C4-2B (cell line): ENCODE measurements around the gene KLRC3.

ENCODE experiments used
- CTCF ChIP-seq: fragments of 450-650 bp; conservative IDR thresholded peaks from 2 replicates; pipeline ENCODE4 v1.5.1; 2017; ENCODE audit warnings: mild to moderate bottlenecking
- ZFX ChIP-seq: fragments of 450-650 bp; IDR thresholded peaks from 2 replicates; pipeline ENCODE4 v1.6.1; 2017

DNA sequence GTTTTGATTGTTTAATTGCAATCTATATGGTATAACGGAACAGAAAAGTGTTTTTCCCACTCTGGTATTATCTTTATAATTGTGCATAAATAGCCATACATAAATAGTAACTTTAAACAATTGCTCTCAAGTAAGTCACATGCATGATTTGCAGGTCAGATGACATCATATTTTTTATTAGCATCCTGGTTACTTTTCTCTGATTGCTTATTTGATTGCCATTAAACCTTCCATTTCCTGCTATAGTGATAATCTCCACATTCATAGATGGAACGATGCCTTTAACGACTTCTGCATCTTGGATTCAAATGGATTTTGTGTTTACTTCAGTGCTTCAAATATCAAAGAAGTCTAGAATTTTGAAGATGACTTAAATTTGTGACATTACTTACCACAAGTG lies 27.1 kb downstream of the KLRC3 start:
- TF ChIP-seq CTCF (no peak), ZFX (no peak)
